ENCODE data around the gene PPM1L. TPM values are rescaled to one million over a fixed set of nuclear protein-coding genes. Genes with fewer than 3 reads are reported as not detected.

Gene PPM1L
- total RNA-seq, 1 donor from 2014 or later: 1.8 TPM

DNA sequence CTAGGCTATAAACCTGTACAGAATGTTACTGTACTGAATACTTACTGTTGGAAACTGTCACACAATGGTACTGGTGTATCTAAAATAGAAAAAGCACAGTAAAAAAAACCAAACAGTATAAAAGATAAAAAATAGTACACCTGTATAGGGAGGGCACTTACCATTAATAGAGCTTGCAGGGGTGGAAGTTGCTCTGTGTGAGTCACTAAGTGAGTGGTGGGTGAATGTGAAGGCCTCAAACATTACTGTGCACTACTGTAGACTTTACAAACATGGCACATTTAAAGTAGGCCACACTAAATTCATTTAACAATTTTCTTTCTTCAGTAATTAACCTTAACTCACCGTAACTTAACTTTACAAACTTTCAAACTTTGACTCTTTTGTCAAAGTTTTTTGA, 327.1 kb downstream of the PPM1L start:
- no peak for DNase-seq (ENCODE audit: low read depth, low spot score)

DNA sequence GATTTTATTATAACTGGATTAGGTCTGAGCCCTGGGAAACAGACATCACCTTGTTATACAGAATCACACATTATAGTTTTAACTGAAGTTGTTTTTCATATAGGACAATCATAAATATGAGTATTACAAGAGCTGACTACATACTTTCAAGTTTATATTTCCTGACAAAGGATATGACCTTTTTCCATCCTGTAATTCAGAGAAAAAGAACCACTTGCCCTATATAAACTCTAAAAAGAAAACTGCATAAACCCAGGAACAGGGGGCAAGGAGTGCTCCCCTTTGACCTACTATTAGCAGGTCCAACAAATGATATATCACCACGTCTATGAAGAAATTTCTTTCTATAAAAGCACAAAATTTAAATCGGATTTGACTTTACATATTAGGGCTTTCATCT, 328.2 kb downstream of the PPM1L start:
- no peak for DNase-seq (ENCODE audit: low read depth, low spot score)

DNA sequence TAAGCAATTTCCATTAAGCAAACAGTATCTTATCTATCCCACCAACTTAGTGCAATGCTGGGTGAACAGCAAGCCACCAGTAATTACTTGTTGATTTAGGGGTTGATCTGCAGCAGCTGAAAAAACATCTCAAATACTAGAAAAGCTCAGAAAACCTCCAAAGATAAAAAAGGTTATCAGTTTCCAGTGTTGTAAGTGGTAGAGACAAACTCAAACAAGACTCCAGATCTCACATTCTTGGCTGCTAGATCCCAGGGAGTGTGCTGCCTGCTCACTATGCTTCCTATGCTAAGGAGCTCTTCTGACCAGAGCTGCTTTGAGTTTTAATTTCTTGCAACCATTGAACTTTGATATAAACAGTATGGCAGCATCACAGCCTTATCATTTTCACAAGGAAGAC, 337.9 kb downstream of the PPM1L start:
- no peak for DNase-seq (ENCODE audit: low read depth, low spot score)

DNA sequence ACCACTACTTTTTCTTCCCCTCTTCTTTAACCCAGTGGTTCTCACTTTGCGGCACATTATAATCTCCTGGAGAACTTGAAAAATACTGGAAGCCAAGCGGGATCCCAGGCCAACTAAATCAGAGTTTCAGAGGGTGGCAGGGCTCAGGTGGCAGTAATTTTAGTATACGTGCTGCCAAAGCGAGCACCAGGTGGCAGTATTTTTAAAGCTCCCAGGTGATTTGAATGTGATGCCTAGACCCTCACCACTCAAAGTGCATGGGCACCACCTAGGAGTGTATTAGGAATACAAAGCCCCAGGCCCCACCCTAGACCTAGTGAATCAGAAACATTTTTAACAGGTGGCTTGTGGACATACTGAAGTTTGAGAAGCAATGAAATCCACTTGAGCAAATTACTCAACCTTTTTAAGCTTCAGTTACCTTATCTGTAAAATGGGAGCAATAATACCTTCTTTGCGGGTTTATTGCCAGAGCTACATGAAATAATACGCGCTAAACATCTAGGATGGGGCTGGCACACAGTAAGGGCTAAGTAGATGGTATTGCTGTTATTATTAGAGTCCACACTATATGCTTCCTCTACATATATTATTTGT, 340.8 kb downstream of the PPM1L start:
- no peak for DNase-seq (ENCODE audit: low read depth, low spot score)

DNA sequence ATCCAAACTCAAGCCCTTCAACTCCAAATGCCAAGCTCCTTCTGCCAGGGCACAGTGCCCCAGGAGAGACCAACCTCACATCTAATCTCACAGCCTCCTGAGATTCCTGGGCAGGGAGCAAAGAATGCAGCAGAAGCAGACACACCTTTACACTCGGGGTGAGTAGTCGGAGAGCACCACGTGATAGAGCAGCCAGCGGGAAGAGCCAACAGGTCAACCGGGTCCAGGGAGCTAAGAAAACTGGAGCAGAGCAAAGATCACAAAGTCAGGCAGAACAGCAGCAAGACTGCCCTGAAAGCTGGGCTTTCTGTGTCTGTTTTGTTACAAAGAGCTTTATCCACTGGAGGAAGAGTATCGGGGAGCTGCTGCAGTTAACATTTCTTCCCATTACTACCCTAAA, 345.0 kb downstream of the PPM1L start:
- no peak for DNase-seq (ENCODE audit: low read depth, low spot score)

DNA sequence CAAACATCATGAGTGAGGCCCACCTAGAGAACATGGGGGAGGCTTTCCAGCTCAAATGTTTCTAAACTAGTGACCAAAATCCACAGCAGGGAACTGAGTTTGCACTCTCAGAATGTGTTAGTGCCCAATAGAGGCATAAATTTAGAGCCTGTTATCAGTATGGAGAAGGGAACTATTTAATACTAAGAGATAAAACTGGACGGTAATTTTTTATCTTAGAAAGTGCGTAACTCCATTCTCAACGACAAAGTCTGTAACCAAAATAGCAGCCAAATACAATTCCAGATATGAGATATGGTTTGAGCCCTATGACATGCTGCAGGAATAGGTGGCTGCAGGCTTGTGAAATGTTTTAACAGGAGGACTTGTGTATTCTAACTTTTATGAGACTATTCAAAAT, 345.6 kb downstream of the PPM1L start:
- DNase-seq (ENCODE audit: low read depth, low spot score): no peak

DNA sequence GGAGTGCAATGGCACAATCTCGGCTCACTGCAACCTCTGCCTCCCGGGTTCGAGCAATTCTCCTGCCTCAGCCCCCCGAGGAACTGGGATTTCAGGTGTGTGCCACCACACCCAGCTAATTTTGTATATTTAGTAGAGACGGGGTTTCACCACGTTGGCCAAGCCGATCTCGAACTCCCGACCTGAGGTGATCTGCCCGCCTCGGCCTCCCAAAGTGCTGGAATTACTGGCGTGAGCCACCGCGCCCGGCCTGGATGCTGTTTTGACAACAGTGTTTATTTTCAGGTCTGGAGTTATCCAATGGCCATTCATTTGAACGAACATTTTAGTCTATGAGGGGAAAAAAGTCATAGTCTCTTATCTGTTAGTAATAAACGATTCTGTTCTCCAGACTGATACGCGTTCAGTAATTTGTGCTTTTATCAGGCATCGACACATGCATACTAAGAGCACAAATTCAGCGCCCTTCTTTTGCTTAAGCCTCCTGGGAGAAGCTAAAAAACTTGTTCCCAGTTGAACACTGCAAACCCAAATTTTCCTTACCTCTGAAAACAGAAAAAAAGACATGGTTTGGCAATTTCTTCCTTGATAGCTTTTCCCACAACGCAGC, 347.9 kb downstream of the PPM1L start:
- DNase-seq (ENCODE audit: low read depth, low spot score): no peak

DNA sequence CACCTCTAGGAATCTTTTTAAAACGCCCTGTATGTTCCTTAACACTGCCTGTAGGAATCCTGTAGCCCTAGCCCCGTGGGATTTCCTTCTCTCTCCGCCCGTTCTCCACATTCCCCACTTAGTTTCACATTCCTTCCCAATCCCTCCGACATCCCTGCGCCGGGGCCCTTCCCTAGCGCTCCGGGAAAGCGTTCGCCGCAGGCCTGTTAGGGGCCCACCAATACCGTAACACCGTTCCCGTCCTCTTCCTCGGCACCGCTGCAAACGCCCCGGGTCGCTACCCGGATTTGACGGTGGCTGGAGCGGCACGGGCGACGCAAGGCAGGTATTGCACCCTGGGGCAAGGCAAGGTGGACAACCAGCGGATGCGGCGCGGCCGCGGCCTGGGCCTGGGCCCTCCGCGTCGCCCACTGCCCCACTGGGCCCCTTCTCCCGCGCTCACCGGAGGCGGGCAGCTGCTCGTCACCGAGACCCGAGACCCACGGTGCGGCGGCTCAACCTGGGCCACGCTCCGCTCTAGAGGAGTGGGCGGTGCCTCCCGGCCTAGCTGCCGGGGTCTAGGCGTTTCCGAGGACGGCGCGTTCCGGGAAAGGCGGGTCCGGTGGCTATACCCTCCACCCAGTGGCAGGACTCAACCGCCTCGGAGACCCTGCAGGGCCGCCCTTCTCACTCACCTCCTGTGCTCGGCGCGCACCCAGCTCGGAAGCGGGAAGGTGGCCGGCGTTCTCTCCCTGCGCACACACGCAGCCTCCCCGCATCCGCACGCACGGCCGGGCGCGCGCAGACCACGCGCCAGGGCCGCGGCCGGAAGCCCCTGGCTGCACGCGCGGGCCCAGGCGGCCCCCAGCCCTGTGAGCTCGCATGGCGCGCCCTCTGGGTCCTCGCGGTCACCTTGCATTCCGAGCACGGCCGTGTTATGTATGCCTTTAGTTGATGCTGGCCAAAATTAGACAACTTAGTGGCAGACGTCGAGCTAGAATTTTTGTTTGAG, 348.8 kb downstream of the PPM1L start, which contains the start of gene B3GALNT1:
B3GALNT1 (minus strand) TSS at position 789 of the 991 bp plus-strand sequence. CDS start 18,595 bp downstream, outside the sequence.
- DNase-seq (ENCODE audit: low read depth, low spot score): no peak

DNA sequence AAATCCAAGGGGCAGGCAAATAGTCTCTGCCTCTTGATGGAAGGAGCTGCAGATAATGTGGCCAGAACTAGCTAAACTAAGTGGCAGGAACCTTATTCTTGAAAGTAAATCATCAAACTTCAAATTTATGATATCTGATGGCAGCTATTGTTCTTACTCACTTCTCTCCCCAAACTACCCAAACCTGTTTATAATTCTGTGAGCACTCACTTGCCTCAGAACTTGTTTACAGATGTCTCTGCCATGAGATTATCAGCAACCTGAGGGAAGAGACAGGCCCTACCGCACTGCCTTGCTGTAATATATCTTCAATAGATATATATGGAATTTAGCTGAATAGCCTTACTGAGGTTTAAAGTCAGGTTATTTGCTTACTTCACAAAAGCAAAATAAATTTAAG, 351.3 kb downstream of the PPM1L start:
- no peak for DNase-seq (ENCODE audit: low read depth, low spot score)

DNA sequence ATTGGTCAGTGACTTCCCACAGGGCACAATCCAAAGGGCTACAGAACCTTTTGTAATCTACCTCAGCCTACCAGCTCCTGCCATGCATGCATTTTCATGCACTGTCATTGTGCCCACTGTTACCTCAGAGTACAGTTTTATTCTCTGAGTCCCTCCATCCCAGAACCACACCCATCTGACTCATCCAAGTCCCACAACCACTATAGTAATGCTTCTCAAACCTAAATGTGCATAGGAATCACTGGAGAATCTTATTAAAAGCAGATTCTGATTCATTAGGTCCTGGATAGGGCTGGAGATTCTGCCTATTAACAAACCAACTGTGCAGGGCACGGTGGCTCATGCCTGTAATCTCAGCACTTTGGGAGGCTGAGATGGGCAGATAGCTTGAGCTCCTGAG, 352.8 kb downstream of the PPM1L start:
- DNase-seq (ENCODE audit: low read depth, low spot score): no peak

DNA sequence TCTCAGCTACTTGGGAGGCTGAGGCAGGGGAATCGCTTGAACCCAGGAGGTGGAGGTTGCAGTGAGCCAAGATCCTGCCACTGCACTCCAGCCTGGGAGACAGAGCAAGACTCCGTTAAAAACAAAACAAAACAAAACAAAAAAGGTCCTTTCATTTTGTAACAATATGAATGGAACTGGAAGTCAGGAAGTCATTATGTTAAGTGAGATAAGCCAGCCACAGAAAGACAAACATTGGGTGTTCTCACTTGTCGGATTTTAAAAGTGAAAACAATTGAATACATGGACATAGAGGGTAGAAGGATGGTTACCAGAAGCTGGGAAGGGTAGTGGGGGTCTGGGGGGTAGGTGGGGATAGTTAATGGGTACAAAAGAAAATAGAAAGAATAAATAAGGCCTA, 361.6 kb downstream of the PPM1L start:
- DNase-seq (ENCODE audit: low read depth, low spot score): no peak

DNA sequence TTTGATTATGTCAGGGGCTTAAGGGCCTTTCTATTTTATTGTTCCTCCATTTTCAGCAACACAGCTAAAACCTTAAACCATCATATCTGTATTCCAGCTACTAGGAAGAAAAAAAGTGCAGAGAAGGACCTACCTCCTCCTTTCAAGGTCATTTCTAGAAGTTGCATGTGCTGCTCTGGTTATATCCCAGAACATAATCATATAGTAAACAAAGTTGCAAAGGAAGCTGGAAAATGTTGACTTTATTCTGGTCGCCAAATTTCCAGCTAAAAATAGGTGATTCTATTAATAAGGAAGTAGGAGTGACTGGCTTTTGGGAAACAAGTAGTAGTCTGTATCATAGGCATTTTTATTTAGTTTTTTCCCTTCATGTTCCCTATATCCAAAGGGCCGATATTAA, 370.5 kb downstream of the PPM1L start:
- DNase-seq (ENCODE audit: low read depth, low spot score): no peak

Other genes with a start within 250 kb of the PPM1L start
- 41.5 and 50.1 TPM in 2 replicates for gene KPNA4, start 190.7 kb upstream of the PPM1L start, total RNA-seq
- not detected in 2 replicates for gene ARL14, start 79.1 kb upstream of the PPM1L start, total RNA-seq